Spleen (tissue), 7 donors: ENCODE results near the gene IL17REL.

Experiments used
- POLR2AphosphoS5 ChIP-seq, 3 donors: sonication (generic); formaldehyde crosslinking; IDR thresholded peaks; one replicate each; pipeline ENCODE4 v1.5.1; 2017; ENCODE audit warnings: antibody characterized with exemption in 3 of 3
- TF ChIP-seq, protein P1 (sequence below), 11 experiments: fragments of 200-600 bp in 7 of 11; fragments of 450-650 bp in 4 of 11; sonication (generic) in 4 of 11; IDR thresholded peaks in 8 of 11; conservative IDR thresholded peaks in 3 of 11; 1 replicate in 7 of 11; 2 replicates in 4 of 11; pipeline versions ENCODE4 v1.4.0 to v1.8.0; 2016 to 2021; ENCODE audit warnings: antibody characterized with exemption in 11 of 11, inconsistent platforms in 4 of 11, mild to moderate bottlenecking in 1 of 11
- donor health status: DM: no; HTN: no; CAD: no; lungs with moderate emphysema.
- donor health status: DM: no; HTN: no; CAD: no.
- donor health status: DM: no; HTN: no; CAD: no.

DNA sequence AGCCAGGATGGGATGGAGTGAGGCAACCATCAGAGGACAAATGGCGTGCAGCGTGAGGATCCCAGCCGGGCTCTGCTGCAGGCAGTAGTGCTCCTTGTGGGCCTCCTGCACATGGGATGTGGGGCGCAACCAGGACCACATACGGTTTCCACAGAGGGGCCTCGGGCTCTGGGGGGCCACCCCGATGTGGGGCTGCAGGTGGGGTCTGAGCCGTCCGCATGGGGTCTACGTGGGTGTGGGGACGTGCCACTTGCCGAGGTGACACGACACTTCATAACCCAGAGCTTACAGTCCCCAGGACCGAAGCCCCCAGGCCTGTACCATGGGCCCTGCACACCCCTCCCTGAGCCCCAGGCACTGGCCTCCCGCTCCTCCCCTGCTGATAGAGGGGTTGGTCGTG lies 34.8 kb upstream of the IL17REL start:
- TF ChIP-seq, protein P1, sequence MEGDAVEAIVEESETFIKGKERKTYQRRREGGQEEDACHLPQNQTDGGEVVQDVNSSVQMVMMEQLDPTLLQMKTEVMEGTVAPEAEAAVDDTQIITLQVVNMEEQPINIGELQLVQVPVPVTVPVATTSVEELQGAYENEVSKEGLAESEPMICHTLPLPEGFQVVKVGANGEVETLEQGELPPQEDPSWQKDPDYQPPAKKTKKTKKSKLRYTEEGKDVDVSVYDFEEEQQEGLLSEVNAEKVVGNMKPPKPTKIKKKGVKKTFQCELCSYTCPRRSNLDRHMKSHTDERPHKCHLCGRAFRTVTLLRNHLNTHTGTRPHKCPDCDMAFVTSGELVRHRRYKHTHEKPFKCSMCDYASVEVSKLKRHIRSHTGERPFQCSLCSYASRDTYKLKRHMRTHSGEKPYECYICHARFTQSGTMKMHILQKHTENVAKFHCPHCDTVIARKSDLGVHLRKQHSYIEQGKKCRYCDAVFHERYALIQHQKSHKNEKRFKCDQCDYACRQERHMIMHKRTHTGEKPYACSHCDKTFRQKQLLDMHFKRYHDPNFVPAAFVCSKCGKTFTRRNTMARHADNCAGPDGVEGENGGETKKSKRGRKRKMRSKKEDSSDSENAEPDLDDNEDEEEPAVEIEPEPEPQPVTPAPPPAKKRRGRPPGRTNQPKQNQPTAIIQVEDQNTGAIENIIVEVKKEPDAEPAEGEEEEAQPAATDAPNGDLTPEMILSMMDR (IDR thresholded peaks at IDR 0.05 in 8 of 11, conservative IDR thresholded peaks at IDR 0.05 in 3 of 11) = no peak
- no peak for TF ChIP-seq POLR2AphosphoS5 (IDR thresholded peaks at IDR 0.05)
